SK-N-SH treated with all-trans-retinoic acid at 6 μM for 48 hours (cell line): ENCODE measurements around the gene PTRHD1.

Experiments
- ARNTL ChIP-seq: fragments of 450-650 bp; formaldehyde crosslinking; IDR thresholded peaks from 2 replicates; pipeline ENCODE4 v1.5.0; 2020; ENCODE audit warnings: low read depth, mild to moderate bottlenecking, moderate library complexity, borderline replicate concordance
- GLIS3 ChIP-seq: fragments of 250-450 bp; sonication (Bioruptor Pico); IDR thresholded peaks from 2 replicates; pipeline ENCODE4 v1.5.0; 2020; ENCODE audit warnings: mild to moderate bottlenecking, moderate library complexity
- RARB ChIP-seq: fragments of 250-450 bp; sonication (Bioruptor Pico); IDR thresholded peaks from 2 replicates; pipeline ENCODE4 v1.8.0; 2021; ENCODE audit warnings: mild to moderate bottlenecking, moderate library complexity
- TOX ChIP-seq: fragments of 250-450 bp; sonication (Bioruptor Pico); IDR thresholded peaks from 2 replicates; pipeline ENCODE4 v1.8.0; 2021; ENCODE audit warnings: mild to moderate bottlenecking, moderate library complexity, borderline replicate concordance
- ZFP3 ChIP-seq: fragments of 250-450 bp; sonication (Bioruptor Pico); IDR thresholded peaks from 2 replicates; pipeline ENCODE4 v1.5.0; 2020; ENCODE audit warnings: mild to moderate bottlenecking, moderate library complexity
- ZFP30 ChIP-seq: fragments of 450-650 bp; formaldehyde crosslinking; IDR thresholded peaks from 2 replicates; pipeline ENCODE4 v1.5.0; 2022; ENCODE audit warnings: mild to moderate bottlenecking, moderate library complexity
- TF ChIP-seq, protein P1 (sequence below): fragments of 250-450 bp; sonication (Bioruptor Pico); IDR thresholded peaks from 2 replicates; pipeline ENCODE4 v1.8.0; 2020; ENCODE audit warnings: mild to moderate bottlenecking, moderate library complexity, borderline replicate concordance
- TF ChIP-seq, protein P2 (sequence below): fragments of 250-450 bp; sonication (Bioruptor Pico); IDR thresholded peaks from 2 replicates; pipeline ENCODE4 v1.8.0; 2021; ENCODE audit warnings: low read depth, mild to moderate bottlenecking, moderate library complexity, borderline replicate concordance

DNA sequence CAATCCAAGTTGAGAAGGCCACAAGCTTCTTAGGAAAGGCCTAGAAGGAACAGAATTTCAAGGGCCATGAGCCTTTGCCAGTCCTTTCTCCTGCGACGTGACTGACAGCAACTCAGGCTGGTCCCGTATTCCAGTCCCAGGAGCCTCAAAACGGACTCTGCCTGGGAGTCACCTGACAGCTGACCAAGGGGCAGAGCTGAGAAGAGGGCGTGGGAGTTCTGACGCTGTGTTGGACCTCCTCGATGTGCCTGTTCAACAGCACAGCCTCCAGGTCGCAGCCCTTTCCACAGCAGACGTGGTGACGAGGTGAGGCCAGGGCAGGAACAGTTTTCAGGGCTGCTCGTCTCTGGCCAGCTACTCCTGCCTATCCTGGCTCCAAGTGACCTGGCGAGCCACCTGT lies 37.6 kb upstream of the PTRHD1 start:
- no peak for TF ChIP-seq ARNTL (CRISPR knock-in tag)
- TF ChIP-seq, protein P1, sequence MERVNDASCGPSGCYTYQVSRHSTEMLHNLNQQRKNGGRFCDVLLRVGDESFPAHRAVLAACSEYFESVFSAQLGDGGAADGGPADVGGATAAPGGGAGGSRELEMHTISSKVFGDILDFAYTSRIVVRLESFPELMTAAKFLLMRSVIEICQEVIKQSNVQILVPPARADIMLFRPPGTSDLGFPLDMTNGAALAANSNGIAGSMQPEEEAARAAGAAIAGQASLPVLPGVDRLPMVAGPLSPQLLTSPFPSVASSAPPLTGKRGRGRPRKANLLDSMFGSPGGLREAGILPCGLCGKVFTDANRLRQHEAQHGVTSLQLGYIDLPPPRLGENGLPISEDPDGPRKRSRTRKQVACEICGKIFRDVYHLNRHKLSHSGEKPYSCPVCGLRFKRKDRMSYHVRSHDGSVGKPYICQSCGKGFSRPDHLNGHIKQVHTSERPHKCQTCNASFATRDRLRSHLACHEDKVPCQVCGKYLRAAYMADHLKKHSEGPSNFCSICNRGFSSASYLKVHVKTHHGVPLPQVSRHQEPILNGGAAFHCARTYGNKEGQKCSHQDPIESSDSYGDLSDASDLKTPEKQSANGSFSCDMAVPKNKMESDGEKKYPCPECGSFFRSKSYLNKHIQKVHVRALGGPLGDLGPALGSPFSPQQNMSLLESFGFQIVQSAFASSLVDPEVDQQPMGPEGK (CRISPR knock-in tag), result no peak
- no peak for TF ChIP-seq GLIS3
- TF ChIP-seq ZFP30, result no peak
- no peak for TF ChIP-seq RARB (CRISPR knock-in tag)
- no peak for TF ChIP-seq ZFP3
- TF ChIP-seq, protein P2, sequence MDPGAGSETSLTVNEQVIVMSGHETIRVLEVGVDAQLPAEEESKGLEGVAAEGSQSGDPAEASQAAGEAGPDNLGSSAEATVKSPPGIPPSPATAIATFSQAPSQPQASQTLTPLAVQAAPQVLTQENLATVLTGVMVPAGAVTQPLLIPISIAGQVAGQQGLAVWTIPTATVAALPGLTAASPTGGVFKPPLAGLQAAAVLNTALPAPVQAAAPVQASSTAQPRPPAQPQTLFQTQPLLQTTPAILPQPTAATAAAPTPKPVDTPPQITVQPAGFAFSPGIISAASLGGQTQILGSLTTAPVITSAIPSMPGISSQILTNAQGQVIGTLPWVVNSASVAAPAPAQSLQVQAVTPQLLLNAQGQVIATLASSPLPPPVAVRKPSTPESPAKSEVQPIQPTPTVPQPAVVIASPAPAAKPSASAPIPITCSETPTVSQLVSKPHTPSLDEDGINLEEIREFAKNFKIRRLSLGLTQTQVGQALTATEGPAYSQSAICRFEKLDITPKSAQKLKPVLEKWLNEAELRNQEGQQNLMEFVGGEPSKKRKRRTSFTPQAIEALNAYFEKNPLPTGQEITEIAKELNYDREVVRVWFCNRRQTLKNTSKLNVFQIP, result no peak
- TF ChIP-seq TOX (CRISPR knock-in tag), result no peak
